Measurements from ENCODE around the gene MMP3. TPM values are rescaled to one million over a fixed set of nuclear protein-coding genes. Genes with fewer than 3 reads are reported as not detected.

Gene MMP3
- total RNA-seq, 1 donor from 2014 or later: not detected

DNA sequence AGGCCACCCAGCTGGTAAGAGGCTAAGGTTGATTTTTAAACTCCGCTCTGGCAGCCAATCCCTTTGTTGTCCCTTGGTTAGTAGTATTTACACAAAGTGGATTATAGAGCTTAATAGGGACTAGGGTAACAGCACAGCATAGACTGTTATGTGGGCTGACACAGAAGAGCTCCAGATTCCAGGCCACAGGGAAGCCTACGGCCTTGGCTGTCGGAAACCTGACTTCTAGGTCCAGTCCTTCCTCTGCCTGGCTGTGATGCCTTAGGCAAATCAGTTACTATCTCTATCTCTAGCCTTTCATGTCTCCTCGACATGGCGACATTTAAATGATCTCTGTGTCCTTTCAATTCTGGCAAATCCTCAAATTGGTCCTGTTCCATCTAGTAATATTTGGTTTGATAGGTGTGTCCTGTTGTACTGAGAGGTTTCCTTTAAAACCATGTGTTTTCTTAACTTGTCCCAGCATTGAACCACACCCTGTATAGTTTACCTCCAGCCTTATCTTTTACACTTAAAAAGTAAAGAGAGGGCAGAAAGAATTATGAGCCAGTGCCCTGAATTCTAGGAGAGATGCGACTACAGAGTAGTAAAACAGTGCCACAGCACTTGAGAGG lies 49.6 kb downstream of the MMP3 start:
- TF ChIP-seq, protein P1, sequence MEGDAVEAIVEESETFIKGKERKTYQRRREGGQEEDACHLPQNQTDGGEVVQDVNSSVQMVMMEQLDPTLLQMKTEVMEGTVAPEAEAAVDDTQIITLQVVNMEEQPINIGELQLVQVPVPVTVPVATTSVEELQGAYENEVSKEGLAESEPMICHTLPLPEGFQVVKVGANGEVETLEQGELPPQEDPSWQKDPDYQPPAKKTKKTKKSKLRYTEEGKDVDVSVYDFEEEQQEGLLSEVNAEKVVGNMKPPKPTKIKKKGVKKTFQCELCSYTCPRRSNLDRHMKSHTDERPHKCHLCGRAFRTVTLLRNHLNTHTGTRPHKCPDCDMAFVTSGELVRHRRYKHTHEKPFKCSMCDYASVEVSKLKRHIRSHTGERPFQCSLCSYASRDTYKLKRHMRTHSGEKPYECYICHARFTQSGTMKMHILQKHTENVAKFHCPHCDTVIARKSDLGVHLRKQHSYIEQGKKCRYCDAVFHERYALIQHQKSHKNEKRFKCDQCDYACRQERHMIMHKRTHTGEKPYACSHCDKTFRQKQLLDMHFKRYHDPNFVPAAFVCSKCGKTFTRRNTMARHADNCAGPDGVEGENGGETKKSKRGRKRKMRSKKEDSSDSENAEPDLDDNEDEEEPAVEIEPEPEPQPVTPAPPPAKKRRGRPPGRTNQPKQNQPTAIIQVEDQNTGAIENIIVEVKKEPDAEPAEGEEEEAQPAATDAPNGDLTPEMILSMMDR (IDR thresholded peaks at IDR 0.05; ENCODE audit: unreplicated experiment): no peak
- H3K27ac Mint-ChIP-seq (ENCODE audit: unreplicated experiment): no peak overlapping the region
- no peaks in the 10 kb centered on the region for H3K36me3 Mint-ChIP-seq (ENCODE audit: low read depth, unreplicated experiment)
- no peak for DNase-seq (ENCODE audit: low spot score)
- no peak overlapping the region for H3K4me3 Mint-ChIP-seq (ENCODE audit: unreplicated experiment)
- H3K27me3 Mint-ChIP-seq (ENCODE audit: unreplicated experiment): no peaks in the 10 kb centered on the region
- no peaks in the 10 kb centered on the region for H3K4me1 Mint-ChIP-seq (ENCODE audit: unreplicated experiment)
- H3K9me3 Mint-ChIP-seq (ENCODE audit: unreplicated experiment): no peaks in the 10 kb centered on the region

GRCh38 chr11:102792604-102793003 lies 50.8 kb downstream of the MMP3 start:
- TF ChIP-seq, protein P1 (IDR thresholded peaks at IDR 0.05; ENCODE audit: unreplicated experiment): no peak
- H3K9me3 Mint-ChIP-seq (ENCODE audit: unreplicated experiment): no peaks in the 10 kb centered on the region
- no peak for DNase-seq (ENCODE audit: low spot score)
- H3K27ac Mint-ChIP-seq (ENCODE audit: unreplicated experiment): no peak overlapping the region
- no peak overlapping the region for H3K4me3 Mint-ChIP-seq (ENCODE audit: unreplicated experiment)
- H3K36me3 Mint-ChIP-seq (ENCODE audit: low read depth, unreplicated experiment): no peaks in the 10 kb centered on the region
- H3K27me3 Mint-ChIP-seq (ENCODE audit: unreplicated experiment): no peaks in the 10 kb centered on the region
- no peaks in the 10 kb centered on the region for H3K4me1 Mint-ChIP-seq (ENCODE audit: unreplicated experiment)

DNA sequence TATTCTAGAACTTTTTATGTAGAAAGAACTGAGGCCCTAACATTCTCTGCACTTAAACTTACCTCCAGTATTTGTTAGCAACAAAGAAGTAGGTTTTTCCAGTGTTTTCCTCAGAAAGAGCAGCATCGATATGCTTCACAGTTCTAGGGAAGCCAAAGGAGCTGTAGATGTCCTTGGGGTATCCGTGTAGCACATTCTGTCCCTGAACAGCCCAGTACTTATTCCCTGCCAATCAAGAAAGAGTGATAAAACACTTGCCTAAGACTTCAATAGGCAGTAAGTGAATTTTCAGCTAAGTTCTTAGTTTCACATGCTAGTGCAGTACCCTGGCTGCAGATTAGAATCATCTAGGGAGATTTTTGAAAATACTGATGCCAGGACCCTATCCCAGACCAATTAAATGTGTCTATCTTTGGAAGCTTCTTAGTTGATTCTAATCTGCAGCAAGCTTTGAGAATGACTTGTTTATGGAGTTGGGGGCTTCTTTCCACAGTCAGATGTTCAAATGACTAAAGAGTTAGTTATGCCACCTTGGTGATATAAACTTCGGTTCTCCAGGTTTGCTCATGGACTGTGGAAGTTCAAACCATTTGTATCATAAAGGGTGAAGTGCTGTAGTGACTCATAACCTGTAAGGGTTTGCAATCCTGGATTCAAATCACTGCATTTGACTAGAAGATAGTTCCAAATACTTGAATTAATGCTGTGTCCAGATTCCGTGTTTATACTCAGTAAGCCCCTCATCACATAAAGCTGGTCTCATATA lies 52.0 kb downstream of the MMP3 start:
- Mint-ChIP-seq H3K4me3 (ENCODE audit: unreplicated experiment) (no peak overlapping the region), H3K27me3 (ENCODE audit: unreplicated experiment) (no peaks in the 10 kb centered on the region), H3K36me3 (ENCODE audit: low read depth, unreplicated experiment) (no peaks in the 10 kb centered on the region), H3K9me3 (ENCODE audit: unreplicated experiment) (no peaks in the 10 kb centered on the region), H3K27ac (ENCODE audit: unreplicated experiment) (no peak overlapping the region), H3K4me1 (ENCODE audit: unreplicated experiment) (no peaks in the 10 kb centered on the region)
- DNase-seq (ENCODE audit: low spot score): no peak
- TF ChIP-seq, protein P1 (IDR thresholded peaks at IDR 0.05; ENCODE audit: unreplicated experiment): no peak

- DNase-seq (ENCODE audit: low spot score): no peak
- H3K27me3 Mint-ChIP-seq (ENCODE audit: unreplicated experiment): no peaks in the 10 kb centered on the region
- TF ChIP-seq, protein P1 (IDR thresholded peaks at IDR 0.05; ENCODE audit: unreplicated experiment): no peak
- no peak overlapping the region for H3K4me3 Mint-ChIP-seq (ENCODE audit: unreplicated experiment)
- no peak overlapping the region for H3K27ac Mint-ChIP-seq (ENCODE audit: unreplicated experiment)
- H3K9me3 Mint-ChIP-seq (ENCODE audit: unreplicated experiment): no peaks in the 10 kb centered on the region
- H3K36me3 Mint-ChIP-seq (ENCODE audit: low read depth, unreplicated experiment): no peaks in the 10 kb centered on the region
- H3K4me1 Mint-ChIP-seq (ENCODE audit: unreplicated experiment): no peaks in the 10 kb centered on the region
These were observed 54.9 kb downstream of the MMP3 start for GRCh38 chr11:102788334-102788995.

Other genes with a start within 250 kb of the MMP3 start
- gene MMP20, start 218.3 kb downstream of the MMP3 start, total RNA-seq (ENCODE audit: unreplicated experiment): not detected
- gene MMP27, start 137.8 kb downstream of the MMP3 start, total RNA-seq (ENCODE audit: unreplicated experiment): not detected
- not detected for gene MMP8, start 118.7 kb downstream of the MMP3 start, total RNA-seq (ENCODE audit: unreplicated experiment)
- not detected for gene MMP10, start 63.0 kb downstream of the MMP3 start, total RNA-seq (ENCODE audit: unreplicated experiment)
- gene MMP1, start 45.4 kb downstream of the MMP3 start, total RNA-seq (ENCODE audit: unreplicated experiment): not detected
- not detected for gene MMP12, start 31.4 kb upstream of the MMP3 start, total RNA-seq (ENCODE audit: unreplicated experiment)
- not detected for gene MMP13, start 112.1 kb upstream of the MMP3 start, total RNA-seq (ENCODE audit: unreplicated experiment)
- 28.5 TPM for gene DCUN1D5, start 248.6 kb upstream of the MMP3 start, total RNA-seq (ENCODE audit: unreplicated experiment)

Measured in endothelial cell (in vitro differentiated cells).